ENCODE results near the gene CUL4B. TPM values are rescaled to one million over a fixed set of nuclear protein-coding genes. Genes with fewer than 3 reads are reported as not detected.

The CUL4B gene
- total RNA-seq, 1 experiment from 2014 or later = 38.9 TPM

DNA sequence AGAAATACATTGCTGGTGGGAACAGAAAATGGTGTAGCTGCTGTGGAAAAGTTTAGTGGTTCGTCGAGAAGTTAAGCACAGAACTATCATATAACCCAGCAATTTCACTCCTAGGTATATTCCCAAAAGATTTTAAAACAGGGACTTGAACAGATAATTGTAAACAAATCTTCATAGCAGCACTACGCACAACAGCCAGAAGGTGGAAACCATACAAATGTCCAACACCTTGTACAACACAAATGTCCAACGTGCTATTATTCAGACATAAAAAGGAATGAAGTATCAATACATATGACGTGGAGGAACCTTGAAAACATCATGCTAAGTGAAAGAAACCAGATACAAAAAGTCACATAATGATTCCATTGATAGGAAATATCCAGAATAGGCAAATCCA is 37.9 kb downstream of the CUL4B start (continued):
- TF ChIP-seq, protein P1, sequence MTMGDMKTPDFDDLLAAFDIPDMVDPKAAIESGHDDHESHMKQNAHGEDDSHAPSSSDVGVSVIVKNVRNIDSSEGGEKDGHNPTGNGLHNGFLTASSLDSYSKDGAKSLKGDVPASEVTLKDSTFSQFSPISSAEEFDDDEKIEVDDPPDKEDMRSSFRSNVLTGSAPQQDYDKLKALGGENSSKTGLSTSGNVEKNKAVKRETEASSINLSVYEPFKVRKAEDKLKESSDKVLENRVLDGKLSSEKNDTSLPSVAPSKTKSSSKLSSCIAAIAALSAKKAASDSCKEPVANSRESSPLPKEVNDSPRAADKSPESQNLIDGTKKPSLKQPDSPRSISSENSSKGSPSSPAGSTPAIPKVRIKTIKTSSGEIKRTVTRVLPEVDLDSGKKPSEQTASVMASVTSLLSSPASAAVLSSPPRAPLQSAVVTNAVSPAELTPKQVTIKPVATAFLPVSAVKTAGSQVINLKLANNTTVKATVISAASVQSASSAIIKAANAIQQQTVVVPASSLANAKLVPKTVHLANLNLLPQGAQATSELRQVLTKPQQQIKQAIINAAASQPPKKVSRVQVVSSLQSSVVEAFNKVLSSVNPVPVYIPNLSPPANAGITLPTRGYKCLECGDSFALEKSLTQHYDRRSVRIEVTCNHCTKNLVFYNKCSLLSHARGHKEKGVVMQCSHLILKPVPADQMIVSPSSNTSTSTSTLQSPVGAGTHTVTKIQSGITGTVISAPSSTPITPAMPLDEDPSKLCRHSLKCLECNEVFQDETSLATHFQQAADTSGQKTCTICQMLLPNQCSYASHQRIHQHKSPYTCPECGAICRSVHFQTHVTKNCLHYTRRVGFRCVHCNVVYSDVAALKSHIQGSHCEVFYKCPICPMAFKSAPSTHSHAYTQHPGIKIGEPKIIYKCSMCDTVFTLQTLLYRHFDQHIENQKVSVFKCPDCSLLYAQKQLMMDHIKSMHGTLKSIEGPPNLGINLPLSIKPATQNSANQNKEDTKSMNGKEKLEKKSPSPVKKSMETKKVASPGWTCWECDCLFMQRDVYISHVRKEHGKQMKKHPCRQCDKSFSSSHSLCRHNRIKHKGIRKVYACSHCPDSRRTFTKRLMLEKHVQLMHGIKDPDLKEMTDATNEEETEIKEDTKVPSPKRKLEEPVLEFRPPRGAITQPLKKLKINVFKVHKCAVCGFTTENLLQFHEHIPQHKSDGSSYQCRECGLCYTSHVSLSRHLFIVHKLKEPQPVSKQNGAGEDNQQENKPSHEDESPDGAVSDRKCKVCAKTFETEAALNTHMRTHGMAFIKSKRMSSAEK (CRISPR knock-in tag; IDR thresholded peaks at IDR 0.05; ENCODE audit: borderline replicate concordance) = no peak
- no peak for TF ChIP-seq ZNF232 (CRISPR knock-in tag; IDR thresholded peaks at IDR 0.05)
- no peak for TF ChIP-seq ZNF416 (CRISPR knock-in tag; IDR thresholded peaks at IDR 0.05)
- TF ChIP-seq OVOL2 (CRISPR knock-in tag; IDR thresholded peaks at IDR 0.05; ENCODE audit: borderline replicate concordance) = no peak
- TF ChIP-seq, protein P2, sequence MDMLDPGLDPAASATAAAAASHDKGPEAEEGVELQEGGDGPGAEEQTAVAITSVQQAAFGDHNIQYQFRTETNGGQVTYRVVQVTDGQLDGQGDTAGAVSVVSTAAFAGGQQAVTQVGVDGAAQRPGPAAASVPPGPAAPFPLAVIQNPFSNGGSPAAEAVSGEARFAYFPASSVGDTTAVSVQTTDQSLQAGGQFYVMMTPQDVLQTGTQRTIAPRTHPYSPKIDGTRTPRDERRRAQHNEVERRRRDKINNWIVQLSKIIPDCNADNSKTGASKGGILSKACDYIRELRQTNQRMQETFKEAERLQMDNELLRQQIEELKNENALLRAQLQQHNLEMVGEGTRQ (CRISPR knock-in tag; IDR thresholded peaks at IDR 0.05) = no peak
- TF ChIP-seq PRRX2 (CRISPR knock-in tag; IDR thresholded peaks at IDR 0.05) = no peak
- TF ChIP-seq FOXK1 (CRISPR knock-in tag; IDR thresholded peaks at IDR 0.05) = no peak
- TF ChIP-seq CBFB (CRISPR knock-in tag; IDR thresholded peaks at IDR 0.05; ENCODE audit: low read depth) = no peak
- TF ChIP-seq NR2C2 (CRISPR knock-in tag; IDR thresholded peaks at IDR 0.05) = no peak
- no peak for TF ChIP-seq CREM (CRISPR knock-in tag; IDR thresholded peaks at IDR 0.05)
- TF ChIP-seq, protein P3, sequence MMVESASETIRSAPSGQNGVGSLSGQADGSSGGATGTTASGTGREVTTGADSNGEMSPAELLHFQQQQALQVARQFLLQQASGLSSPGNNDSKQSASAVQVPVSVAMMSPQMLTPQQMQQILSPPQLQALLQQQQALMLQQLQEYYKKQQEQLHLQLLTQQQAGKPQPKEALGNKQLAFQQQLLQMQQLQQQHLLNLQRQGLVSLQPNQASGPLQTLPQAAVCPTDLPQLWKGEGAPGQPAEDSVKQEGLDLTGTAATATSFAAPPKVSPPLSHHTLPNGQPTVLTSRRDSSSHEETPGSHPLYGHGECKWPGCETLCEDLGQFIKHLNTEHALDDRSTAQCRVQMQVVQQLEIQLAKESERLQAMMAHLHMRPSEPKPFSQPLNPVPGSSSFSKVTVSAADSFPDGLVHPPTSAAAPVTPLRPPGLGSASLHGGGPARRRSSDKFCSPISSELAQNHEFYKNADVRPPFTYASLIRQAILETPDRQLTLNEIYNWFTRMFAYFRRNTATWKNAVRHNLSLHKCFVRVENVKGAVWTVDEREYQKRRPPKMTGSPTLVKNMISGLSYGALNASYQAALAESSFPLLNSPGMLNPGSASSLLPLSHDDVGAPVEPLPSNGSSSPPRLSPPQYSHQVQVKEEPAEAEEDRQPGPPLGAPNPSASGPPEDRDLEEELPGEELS (CRISPR knock-in tag; IDR thresholded peaks at IDR 0.05) = no peak

DNA sequence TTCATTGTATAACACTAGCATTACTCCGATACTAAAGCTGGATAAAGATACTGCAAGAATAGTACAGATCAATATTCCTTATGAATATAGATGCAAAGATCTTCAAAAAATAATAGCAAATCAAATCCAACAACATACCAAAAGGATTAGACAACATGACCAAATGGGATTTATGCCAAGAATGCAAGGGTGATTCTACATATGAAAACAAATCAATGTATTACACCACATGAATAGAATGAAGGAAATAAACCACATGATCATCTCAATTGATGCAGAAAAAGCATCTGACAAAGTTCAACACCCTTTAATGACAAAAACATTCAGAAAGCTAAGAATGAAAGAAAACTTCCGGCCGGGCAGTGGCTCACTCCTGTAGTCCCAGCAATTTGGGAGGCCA is 42.8 kb downstream of the CUL4B start:
- CTCF ChIA-PET = no interaction called here
- Mint-ChIP-seq H3K27ac (no peak overlapping the region), H3K4me1 (peaks cover 10% of the 10 kb centered on the region), H3K4me3 (no peak overlapping the region), H3K36me3 (no peaks in the 10 kb centered on the region), H3K9me3 (no peaks in the 10 kb centered on the region), H3K27me3 (ENCODE audit: low read depth) (no peaks in the 10 kb centered on the region)
- POLR2A ChIA-PET = no interaction called here
- no peak for DNase-seq (ENCODE audit: low spot score)
- ATAC-seq = no peak
- TF ChIP-seq EMX1 (CRISPR knock-in tag; IDR thresholded peaks at IDR 0.05) (no peak), RORB (CRISPR knock-in tag; IDR thresholded peaks at IDR 0.05) (no peak), MYBL2 (CRISPR knock-in tag; IDR thresholded peaks at IDR 0.05) (no peak), ZNF138 (CRISPR knock-in tag; conservative IDR thresholded peaks at IDR 0.05) (no peak)
- TF ChIP-seq, protein P4, sequence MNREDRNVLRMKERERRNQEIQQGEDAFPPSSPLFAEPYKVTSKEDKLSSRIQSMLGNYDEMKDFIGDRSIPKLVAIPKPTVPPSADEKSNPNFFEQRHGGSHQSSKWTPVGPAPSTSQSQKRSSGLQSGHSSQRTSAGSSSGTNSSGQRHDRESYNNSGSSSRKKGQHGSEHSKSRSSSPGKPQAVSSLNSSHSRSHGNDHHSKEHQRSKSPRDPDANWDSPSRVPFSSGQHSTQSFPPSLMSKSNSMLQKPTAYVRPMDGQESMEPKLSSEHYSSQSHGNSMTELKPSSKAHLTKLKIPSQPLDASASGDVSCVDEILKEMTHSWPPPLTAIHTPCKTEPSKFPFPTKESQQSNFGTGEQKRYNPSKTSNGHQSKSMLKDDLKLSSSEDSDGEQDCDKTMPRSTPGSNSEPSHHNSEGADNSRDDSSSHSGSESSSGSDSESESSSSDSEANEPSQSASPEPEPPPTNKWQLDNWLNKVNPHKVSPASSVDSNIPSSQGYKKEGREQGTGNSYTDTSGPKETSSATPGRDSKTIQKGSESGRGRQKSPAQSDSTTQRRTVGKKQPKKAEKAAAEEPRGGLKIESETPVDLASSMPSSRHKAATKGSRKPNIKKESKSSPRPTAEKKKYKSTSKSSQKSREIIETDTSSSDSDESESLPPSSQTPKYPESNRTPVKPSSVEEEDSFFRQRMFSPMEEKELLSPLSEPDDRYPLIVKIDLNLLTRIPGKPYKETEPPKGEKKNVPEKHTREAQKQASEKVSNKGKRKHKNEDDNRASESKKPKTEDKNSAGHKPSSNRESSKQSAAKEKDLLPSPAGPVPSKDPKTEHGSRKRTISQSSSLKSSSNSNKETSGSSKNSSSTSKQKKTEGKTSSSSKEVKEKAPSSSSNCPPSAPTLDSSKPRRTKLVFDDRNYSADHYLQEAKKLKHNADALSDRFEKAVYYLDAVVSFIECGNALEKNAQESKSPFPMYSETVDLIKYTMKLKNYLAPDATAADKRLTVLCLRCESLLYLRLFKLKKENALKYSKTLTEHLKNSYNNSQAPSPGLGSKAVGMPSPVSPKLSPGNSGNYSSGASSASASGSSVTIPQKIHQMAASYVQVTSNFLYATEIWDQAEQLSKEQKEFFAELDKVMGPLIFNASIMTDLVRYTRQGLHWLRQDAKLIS (CRISPR knock-in tag; IDR thresholded peaks at IDR 0.05; ENCODE audit: borderline replicate concordance) = no peak
- TF ChIP-seq, protein P5, sequence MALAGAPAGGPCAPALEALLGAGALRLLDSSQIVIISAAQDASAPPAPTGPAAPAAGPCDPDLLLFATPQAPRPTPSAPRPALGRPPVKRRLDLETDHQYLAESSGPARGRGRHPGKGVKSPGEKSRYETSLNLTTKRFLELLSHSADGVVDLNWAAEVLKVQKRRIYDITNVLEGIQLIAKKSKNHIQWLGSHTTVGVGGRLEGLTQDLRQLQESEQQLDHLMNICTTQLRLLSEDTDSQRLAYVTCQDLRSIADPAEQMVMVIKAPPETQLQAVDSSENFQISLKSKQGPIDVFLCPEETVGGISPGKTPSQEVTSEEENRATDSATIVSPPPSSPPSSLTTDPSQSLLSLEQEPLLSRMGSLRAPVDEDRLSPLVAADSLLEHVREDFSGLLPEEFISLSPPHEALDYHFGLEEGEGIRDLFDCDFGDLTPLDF (CRISPR knock-in tag; IDR thresholded peaks at IDR 0.05) = no peak
- TF ChIP-seq, protein P6, sequence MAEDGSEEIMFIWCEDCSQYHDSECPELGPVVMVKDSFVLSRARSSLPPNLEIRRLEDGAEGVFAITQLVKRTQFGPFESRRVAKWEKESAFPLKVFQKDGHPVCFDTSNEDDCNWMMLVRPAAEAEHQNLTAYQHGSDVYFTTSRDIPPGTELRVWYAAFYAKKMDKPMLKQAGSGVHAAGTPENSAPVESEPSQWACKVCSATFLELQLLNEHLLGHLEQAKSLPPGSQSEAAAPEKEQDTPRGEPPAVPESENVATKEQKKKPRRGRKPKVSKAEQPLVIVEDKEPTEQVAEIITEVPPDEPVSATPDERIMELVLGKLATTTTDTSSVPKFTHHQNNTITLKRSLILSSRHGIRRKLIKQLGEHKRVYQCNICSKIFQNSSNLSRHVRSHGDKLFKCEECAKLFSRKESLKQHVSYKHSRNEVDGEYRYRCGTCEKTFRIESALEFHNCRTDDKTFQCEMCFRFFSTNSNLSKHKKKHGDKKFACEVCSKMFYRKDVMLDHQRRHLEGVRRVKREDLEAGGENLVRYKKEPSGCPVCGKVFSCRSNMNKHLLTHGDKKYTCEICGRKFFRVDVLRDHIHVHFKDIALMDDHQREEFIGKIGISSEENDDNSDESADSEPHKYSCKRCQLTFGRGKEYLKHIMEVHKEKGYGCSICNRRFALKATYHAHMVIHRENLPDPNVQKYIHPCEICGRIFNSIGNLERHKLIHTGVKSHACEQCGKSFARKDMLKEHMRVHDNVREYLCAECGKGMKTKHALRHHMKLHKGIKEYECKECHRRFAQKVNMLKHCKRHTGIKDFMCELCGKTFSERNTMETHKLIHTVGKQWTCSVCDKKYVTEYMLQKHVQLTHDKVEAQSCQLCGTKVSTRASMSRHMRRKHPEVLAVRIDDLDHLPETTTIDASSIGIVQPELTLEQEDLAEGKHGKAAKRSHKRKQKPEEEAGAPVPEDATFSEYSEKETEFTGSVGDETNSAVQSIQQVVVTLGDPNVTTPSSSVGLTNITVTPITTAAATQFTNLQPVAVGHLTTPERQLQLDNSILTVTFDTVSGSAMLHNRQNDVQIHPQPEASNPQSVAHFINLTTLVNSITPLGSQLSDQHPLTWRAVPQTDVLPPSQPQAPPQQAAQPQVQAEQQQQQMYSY (CRISPR knock-in tag; IDR thresholded peaks at IDR 0.05) = no peak
- TF ChIP-seq, protein P7, sequence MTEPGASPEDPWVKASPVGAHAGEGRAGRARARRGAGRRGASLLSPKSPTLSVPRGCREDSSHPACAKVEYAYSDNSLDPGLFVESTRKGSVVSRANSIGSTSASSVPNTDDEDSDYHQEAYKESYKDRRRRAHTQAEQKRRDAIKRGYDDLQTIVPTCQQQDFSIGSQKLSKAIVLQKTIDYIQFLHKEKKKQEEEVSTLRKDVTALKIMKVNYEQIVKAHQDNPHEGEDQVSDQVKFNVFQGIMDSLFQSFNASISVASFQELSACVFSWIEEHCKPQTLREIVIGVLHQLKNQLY (CRISPR knock-in tag; IDR thresholded peaks at IDR 0.05) = no peak
